Tibial artery (tissue), 4 donors: ENCODE results near the gene C5orf46.
A peak's percentile ranks its signal among the peaks of the same experiment; 100 is the strongest.
"Not testable (repeated sequence)": the region's sequence is repeated elsewhere in the genome, so short reads cannot be mapped to it uniquely, and the experiment has no call there.

ENCODE experiments used
- DNase-seq, 2 donors: peaks; one replicate each; pipeline ENCODE4 v3.0.0-alpha.2; 2019
- H3K27ac ChIP-seq, 2 donors: fragments of 200-600 bp; sonication (generic) in 1 of 2; 1 replicate in 1 of 2; 2 replicates in 1 of 2; pipeline ENCODE4 v1.5.1; 2018 to 2019; ENCODE audit warnings: mild to moderate bottlenecking in 1 of 2
- H3K27me3 ChIP-seq, 2 donors: fragments of 200-600 bp; sonication (generic) in 1 of 2; one replicate each; pipeline versions ENCODE4 v1.5.1 to v1.6.0; 2016 to 2019
- H3K36me3 ChIP-seq, 3 donors: fragments of 200-600 bp; sonication (generic) in 2 of 3; one replicate each; pipeline ENCODE4 v1.5.1; 2016 to 2019; ENCODE audit warnings: mild to moderate bottlenecking in 2 of 3
- H3K4me1 ChIP-seq, 4 donors: fragments of 200-600 bp; sonication (generic) in 2 of 4; 1 replicate in 3 of 4; 2 replicates in 1 of 4; pipeline ENCODE4 v1.5.1; 2016 to 2019
- H3K4me3 ChIP-seq, 2 donors: fragments of 200-600 bp; sonication (generic) in 1 of 2; 1 replicate in 1 of 2; 2 replicates in 1 of 2; pipeline ENCODE4 v1.5.1; 2018 to 2019; ENCODE audit warnings: mild to moderate bottlenecking in 2 of 2
- H3K9me3 ChIP-seq, 3 donors: fragments of 200-600 bp; sonication (generic) in 1 of 3; one replicate each; pipeline ENCODE4 v1.5.1; 2016 to 2019
- intact Hi-C: fragments of 100-400 bp; cut with DNase I; formaldehyde crosslinking; loops from one replicate; pipeline ENCODE4 v1.15.0; 2023; ENCODE audit warnings: low total_unique reads
- TF ChIP-seq, protein P1 (sequence below), 2 experiments: fragments of 200-600 bp in 1 of 2; fragments of 450-650 bp in 1 of 2; IDR thresholded peaks; one replicate each; pipeline ENCODE4 v1.5.1; 2017 to 2019; ENCODE audit warnings: antibody characterized with exemption in 2 of 2, mild to moderate bottlenecking in 1 of 2, moderate library complexity in 1 of 2

Gene C5orf46

DNA sequence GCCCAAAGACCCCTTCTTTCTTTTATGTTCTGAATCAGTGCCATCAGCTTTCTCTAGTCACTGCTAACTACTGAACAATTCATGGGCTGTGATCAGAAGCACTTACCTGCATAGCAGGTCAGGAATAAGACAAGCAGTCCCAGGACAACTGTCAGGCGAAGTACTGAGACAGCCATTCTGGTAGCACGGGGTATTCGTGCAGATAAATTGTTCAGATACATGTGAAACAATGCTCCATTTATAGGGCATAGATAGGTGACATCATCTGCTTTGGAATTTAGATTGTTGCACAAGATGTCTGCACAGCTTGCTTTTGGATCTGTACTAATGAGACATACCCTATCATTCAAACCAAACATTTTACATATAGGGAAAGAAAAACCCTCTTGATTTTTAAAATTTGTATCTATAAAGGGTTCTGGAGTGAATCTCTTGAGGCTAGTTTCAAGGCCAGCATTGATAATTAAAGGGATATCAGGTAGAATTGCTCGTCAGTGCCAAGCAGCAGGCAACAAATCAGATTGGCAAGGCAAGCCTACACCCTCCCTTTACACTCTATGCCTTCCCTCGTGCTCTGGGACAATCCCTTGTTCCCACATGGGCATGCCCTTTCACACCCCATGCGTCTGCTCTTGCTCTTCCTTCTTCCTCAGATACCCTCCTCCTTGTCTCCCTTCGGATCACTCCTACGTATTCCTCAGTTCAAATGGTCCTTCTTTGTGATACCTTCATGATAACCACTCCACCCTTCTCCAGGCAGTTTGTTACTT is at the start of gene C5orf46:
C5orf46 (minus strand) TSS at position 213 of the 770 bp plus-strand sequence; CDS start at position 176, 37 bp downstream.
- no peaks in the 10 kb centered on the region for H3K9me3 ChIP-seq
- intact Hi-C loops: no loop called here
- no peaks in the 10 kb centered on the region for H3K27me3 ChIP-seq
- H3K36me3 ChIP-seq: no peaks in the 10 kb centered on the region
- H3K27ac ChIP-seq: peak within 1 kb of the TSS in 1 of 2 donors; percentile 37
- TF ChIP-seq, protein P1, sequence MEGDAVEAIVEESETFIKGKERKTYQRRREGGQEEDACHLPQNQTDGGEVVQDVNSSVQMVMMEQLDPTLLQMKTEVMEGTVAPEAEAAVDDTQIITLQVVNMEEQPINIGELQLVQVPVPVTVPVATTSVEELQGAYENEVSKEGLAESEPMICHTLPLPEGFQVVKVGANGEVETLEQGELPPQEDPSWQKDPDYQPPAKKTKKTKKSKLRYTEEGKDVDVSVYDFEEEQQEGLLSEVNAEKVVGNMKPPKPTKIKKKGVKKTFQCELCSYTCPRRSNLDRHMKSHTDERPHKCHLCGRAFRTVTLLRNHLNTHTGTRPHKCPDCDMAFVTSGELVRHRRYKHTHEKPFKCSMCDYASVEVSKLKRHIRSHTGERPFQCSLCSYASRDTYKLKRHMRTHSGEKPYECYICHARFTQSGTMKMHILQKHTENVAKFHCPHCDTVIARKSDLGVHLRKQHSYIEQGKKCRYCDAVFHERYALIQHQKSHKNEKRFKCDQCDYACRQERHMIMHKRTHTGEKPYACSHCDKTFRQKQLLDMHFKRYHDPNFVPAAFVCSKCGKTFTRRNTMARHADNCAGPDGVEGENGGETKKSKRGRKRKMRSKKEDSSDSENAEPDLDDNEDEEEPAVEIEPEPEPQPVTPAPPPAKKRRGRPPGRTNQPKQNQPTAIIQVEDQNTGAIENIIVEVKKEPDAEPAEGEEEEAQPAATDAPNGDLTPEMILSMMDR (IDR thresholded peaks at IDR 0.05): no peak
- no peak for DNase-seq
- H3K4me3 ChIP-seq: peak within 1 kb of the TSS; percentile 0 to 2
- H3K4me1 ChIP-seq: peaks cover 0 to 18% (median 2%) of the 10 kb centered on the region in 4 donors

DNA sequence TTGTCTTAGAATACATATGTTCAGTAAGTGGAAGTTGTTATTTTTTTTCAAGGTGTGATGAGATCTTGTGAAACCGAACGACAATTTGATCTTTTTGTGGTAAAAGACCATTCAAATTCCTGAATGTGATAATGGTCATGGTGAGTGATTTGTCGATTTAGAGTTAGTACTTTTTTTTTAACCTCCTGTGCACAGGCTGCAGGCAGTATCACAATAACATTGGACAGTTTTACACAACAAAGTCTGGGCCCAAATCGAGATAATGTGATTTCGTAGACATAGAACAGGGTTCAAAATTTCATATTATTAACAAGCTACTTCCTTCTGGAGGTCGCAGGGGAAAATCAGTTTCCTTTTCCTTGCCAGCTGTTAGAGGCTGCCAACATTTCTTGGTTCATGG is 48.6 kb upstream of the C5orf46 start:
- no peaks in the 10 kb centered on the region for H3K4me1 ChIP-seq
- no peak for DNase-seq
- no peak overlapping the region for H3K27ac ChIP-seq
- no peaks in the 10 kb centered on the region for H3K9me3 ChIP-seq
- no peaks in the 10 kb centered on the region for H3K27me3 ChIP-seq
- TF ChIP-seq, protein P1 (IDR thresholded peaks at IDR 0.05): no peak
- no peak overlapping the region for H3K4me3 ChIP-seq
- intact Hi-C loops: no loop called here
- no peaks in the 10 kb centered on the region for H3K36me3 ChIP-seq

DNA sequence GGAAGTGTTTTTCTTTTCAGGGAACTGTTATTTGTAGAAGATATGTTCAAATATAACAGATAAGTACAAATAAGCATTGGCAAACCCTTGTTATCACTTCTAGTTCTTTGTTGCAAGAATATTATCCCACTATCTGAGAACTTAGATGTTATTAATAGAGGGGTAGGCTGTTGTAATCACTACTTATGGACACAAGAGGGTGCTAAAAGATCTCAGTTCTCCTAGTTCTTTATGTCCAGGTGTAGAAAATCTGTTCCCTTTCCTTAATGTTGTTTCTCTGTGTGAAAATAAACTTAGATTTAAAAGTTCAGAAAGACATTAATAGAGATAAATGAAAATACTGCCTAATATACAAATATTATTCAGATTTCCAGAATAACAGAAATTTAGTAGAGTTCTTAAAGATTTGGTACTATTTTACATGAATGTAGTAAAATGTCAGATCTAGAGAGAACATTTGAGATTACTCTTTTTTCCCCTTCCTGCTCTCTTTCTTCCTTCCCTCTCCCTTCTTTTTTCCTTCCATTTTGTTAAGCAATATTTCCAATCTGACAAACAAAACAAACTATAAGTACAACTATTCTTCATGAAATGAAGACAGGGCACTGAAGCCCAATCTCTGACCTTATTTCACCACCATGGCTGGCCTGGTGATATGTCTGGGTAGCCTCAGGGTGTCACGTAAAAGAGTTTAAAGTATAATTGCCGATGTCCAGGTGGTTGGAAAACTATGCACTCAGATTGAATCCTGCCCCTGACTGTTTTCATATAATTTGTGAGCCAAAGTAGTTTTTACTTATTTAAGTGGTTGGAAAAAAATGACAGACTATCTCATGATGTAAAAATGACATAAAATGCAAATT is 43.6 kb upstream of the C5orf46 start:
- no peaks in the 10 kb centered on the region for H3K36me3 ChIP-seq
- intact Hi-C loops: no loop called here
- no peaks in the 10 kb centered on the region for H3K4me1 ChIP-seq
- H3K4me3 ChIP-seq: no peak overlapping the region
- H3K9me3 ChIP-seq: no peaks in the 10 kb centered on the region
- DNase-seq: no peak
- no peak overlapping the region for H3K27ac ChIP-seq
- H3K27me3 ChIP-seq: no peaks in the 10 kb centered on the region
- TF ChIP-seq, protein P1 (IDR thresholded peaks at IDR 0.05): peak; percentile 54 to 60

DNA sequence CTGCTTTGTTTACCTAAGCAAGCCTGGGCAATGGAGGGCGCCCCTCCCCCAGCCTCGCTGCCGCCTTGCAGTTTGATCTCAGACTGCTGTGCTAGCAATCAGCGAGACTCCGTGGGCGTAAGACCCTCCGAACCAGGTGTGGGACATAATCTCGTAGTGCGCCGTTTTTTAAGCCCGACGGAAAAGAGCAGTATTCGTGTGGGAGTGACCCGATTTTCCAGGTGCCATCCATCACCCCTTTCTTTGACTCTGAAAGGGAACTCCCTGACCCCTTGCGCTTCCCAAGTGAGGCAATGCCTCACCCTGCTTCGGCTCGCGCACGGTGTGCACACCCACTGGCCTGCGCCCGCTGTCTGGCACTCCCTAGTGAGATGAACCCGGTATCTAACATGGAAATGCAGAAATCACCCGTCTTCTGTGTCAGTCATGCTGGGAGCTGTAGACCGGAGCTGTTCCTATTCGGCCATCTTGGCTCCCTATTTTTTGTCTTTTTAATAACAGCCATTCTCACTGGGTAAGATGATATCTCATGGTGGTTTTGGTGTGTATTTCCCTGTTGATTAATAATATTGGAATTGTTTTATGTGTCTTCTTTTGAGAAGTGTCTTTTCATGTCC is 40.4 kb upstream of the C5orf46 start:
- H3K27ac ChIP-seq, DNase-seq, H3K4me3 ChIP-seq, H3K9me3 ChIP-seq, intact Hi-C loops, H3K36me3 ChIP-seq, H3K4me1 ChIP-seq, H3K27me3 ChIP-seq: not testable (repeated sequence)

DNA sequence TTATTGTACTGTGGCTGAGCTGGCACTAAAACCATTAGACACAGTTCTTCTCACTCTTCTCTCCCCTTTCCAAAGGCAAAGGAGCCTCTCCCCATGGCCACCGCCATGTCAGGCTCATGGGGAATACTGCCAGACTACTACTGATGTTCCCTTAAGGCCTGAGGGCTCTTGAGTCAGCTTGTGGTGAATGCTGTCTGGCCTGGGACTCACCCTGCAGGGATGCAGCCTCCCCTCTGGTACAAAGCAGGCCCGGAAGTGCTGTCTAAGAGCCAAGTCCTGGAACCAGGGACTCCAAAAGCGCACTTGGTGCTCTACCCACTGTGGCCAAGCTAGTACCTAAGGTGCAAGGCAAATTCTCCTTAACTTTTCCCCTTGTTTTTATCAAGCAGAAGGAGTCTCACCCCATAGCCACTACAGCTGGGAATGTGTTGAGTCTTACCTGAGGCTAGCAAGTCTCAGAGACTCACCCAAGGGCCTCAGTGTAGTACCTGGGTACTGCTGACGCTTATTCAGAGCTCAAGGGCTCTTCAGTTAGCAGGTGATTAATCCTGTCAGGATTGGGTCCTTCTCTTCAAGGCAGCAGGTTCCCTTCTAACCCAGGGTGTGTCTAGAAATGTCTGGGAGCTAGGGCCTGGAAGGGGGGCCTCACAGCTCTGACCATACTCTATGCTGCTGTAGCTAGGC is 33.2 kb upstream of the C5orf46 start:
- TF ChIP-seq, protein P1 (IDR thresholded peaks at IDR 0.05): no peak
- H3K27me3 ChIP-seq: no peaks in the 10 kb centered on the region
- H3K36me3 ChIP-seq: no peaks in the 10 kb centered on the region
- no peak overlapping the region for H3K4me3 ChIP-seq
- DNase-seq: no peak
- H3K27ac ChIP-seq: no peak overlapping the region
- intact Hi-C loops: no loop called here
- no peaks in the 10 kb centered on the region for H3K4me1 ChIP-seq
- no peaks in the 10 kb centered on the region for H3K9me3 ChIP-seq
